ENCODE data around the gene THY1.

Gene THY1

DNA sequence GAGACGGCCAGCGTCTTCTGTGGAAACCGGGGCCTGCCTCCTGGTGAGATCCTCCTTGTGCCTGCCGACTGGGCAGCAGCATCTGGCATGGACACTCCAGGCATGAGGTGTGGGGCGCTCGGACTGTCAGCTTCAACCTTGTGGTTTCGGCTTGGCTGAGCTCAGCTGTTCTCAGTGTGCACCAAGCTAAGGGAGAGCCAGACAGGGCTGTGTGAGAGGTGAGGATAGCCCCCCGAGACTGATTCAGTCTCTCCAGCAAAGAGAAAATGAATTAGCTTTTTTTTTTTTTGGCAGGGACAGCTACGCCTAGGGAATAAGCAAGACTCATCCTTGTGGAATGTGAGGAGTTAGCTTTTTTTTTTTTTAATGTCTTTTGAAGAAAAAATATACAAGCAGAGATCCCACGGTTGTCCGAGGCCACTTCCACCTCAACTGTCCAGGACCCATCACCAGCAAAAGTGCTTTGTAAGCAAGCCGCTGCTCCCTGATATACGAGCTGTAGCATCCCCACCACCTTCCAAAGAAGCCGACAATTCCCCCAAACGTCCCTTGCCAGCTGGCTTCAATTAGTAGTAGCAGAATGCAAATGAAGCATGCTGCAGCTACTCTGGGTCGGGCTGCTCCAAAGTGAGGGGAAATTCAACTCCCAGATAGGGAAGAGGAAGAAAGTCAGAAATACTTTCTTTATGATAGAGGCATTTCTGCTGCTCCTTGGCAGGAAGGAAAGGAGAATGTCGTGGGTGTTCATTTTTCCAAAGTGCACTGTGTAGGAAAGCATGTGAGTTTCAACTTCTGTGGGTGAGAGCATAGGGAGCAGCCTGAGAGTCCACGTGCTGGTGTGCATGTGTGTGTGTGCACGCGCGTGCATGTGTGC, 9.7 kb upstream of the THY1 start:
- DNase-seq (ENCODE audit: low spot score): no peak
- TF ChIP-seq, protein P1, sequence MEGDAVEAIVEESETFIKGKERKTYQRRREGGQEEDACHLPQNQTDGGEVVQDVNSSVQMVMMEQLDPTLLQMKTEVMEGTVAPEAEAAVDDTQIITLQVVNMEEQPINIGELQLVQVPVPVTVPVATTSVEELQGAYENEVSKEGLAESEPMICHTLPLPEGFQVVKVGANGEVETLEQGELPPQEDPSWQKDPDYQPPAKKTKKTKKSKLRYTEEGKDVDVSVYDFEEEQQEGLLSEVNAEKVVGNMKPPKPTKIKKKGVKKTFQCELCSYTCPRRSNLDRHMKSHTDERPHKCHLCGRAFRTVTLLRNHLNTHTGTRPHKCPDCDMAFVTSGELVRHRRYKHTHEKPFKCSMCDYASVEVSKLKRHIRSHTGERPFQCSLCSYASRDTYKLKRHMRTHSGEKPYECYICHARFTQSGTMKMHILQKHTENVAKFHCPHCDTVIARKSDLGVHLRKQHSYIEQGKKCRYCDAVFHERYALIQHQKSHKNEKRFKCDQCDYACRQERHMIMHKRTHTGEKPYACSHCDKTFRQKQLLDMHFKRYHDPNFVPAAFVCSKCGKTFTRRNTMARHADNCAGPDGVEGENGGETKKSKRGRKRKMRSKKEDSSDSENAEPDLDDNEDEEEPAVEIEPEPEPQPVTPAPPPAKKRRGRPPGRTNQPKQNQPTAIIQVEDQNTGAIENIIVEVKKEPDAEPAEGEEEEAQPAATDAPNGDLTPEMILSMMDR (IDR thresholded peaks at IDR 0.05; ENCODE audit: extremely low read depth, missing control alignments): no peak

GRCh38 chr11:119431523-119431922, 8.6 kb upstream of the THY1 start:
- TF ChIP-seq, protein P1 (IDR thresholded peaks at IDR 0.05; ENCODE audit: extremely low read depth, missing control alignments): no peak
- DNase-seq (ENCODE audit: low spot score): no peak

DNA sequence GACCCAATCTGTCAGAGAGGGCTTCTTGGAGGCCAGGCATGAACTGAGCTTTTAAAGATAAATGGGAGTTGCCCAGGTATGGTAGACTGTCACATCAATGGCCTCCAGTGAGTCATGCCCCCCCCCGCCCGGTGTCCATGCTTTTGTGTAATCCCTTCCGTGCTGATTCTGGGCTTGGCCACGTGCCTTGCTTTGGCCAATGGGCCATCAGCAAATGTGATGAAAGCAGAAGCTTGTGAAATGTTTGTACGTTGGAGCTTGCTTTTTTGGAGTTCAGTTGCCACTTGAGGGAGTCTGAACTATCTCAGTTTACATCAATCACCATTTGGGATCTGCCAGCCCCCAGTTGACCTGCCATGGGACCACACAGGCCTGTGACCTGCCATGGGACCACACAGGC, 4.3 kb upstream of the THY1 start:
- TF ChIP-seq, protein P1 (IDR thresholded peaks at IDR 0.05; ENCODE audit: extremely low read depth, missing control alignments): no peak
- DNase-seq (ENCODE audit: low spot score): no peak

DNA sequence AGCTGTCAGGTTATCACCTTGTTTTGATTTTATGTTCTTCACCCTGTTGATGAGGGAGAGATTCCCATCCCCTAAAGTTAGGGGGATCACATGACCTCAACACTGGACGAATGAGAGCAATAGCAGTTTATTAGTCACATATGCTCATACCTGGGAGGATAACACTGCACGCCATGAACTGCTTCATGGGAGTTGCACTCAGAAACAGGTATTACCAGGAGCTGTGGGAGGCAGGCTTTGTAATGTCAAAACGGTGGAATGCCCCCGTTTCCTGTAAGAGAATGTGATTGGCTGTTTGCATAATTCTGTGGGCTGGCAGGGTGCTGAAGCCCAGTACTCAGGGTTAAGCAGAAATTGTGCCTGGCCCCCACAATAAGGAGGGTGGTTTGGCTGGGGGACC, 3.2 kb upstream of the THY1 start:
- no peak for DNase-seq (ENCODE audit: low spot score)
- TF ChIP-seq, protein P1 (IDR thresholded peaks at IDR 0.05; ENCODE audit: extremely low read depth, missing control alignments): no peak

- TF ChIP-seq, protein P1 (IDR thresholded peaks at IDR 0.05; ENCODE audit: extremely low read depth, missing control alignments): no peak
These were observed 1.8 kb upstream of the THY1 start for GRCh38 chr11:119424775-119425174.

GRCh38 chr11:119424276-119424675, 1.3 kb upstream of the THY1 start:
- DNase-seq (ENCODE audit: low spot score): no peak
- TF ChIP-seq, protein P1 (IDR thresholded peaks at IDR 0.05; ENCODE audit: extremely low read depth, missing control alignments): no peak

More at GRCh38 chr11:119424775-119425174, 1.8 kb upstream of the THY1 start:
- DNase-seq (ENCODE audit: low spot score): no peak

DNA sequence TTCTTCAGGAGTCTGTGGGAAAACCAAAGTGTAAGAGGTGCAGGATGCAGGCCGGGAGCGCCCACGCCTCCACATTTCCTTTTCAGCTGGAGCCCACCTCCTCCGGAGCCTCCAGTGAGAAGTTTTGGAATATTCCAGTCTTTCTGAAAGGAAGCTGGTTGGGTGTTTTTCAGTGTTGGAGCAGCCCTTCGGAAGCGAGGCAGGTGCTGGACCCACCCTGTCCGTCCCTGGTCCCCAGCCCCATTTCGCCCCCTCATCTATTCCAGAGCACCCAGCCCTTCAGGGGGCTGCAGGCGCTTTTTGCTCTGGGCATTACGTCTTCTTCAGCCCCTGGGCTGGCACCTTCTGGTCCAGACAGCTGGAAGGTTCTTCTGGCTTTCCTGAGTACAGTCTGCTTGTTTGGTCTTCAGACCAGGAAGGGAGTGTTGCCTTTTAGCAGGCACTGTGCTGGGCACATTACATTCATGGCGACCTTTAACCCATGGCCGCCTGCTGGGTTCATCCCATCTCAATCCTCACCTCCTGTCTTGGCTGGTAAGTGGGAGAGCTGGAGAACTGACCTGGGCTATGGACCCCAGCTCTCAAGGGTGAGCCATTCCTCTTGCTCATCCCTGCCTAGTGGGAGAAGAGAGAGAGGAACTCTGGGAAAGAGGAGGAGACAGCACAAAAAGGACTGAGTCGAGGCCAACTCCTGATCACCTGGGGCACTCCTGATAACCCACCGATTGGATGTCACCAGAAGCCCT, 710 bp upstream of the THY1 start:
- no peak for DNase-seq (ENCODE audit: low spot score)
- TF ChIP-seq, protein P1 (IDR thresholded peaks at IDR 0.05; ENCODE audit: extremely low read depth, missing control alignments): no peak
